ENCODE measurements around the gene HPRT1.
"Not testable (repeated sequence)": the region's sequence is repeated elsewhere in the genome, so short reads cannot be mapped to it uniquely, and the experiment has no call there.

HPRT1 gene

DNA sequence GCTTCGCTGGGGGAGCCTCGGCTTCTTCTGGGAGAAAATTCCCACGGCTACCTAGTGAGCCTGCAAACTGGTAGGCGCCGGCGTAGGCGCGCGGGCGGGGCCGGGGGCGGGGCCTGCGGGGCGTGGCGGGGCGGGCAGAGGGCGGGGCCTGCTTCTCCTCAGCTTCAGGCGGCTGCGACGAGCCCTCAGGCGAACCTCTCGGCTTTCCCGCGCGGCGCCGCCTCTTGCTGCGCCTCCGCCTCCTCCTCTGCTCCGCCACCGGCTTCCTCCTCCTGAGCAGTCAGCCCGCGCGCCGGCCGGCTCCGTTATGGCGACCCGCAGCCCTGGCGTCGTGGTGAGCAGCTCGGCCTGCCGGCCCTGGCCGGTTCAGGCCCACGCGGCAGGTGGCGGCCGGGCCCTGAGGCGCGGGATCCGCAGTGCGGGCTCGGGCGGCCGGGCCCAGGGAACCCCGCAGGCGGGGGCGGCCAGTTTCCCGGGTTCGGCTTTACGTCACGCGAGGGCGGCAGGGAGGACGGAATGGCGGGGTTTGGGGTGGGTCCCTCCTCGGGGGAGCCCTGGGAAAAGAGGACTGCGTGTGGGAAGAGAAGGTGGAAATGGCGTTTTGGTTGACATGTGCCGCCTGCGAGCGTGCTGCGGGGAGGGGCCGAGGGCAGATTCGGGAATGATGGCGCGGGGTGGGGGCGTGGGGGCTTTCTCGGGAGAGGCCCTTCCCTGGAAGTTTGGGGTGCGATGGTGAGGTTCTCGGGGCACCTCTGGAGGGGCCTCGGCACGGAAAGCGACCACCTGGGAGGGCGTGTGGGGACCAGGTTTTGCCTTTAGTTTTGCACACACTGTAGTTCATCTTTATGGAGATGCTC lies at the start of gene HPRT1:
HPRT1 (plus strand) TSS at position 161 of the 857 bp plus-strand sequence; CDS start at position 308, 147 bp downstream.
- DNase-seq, result peak; percentile 75

- no peak for DNase-seq
These were observed 43.9 kb upstream of the HPRT1 start for GRCh38 chrX:134416087-134416486.

DNA sequence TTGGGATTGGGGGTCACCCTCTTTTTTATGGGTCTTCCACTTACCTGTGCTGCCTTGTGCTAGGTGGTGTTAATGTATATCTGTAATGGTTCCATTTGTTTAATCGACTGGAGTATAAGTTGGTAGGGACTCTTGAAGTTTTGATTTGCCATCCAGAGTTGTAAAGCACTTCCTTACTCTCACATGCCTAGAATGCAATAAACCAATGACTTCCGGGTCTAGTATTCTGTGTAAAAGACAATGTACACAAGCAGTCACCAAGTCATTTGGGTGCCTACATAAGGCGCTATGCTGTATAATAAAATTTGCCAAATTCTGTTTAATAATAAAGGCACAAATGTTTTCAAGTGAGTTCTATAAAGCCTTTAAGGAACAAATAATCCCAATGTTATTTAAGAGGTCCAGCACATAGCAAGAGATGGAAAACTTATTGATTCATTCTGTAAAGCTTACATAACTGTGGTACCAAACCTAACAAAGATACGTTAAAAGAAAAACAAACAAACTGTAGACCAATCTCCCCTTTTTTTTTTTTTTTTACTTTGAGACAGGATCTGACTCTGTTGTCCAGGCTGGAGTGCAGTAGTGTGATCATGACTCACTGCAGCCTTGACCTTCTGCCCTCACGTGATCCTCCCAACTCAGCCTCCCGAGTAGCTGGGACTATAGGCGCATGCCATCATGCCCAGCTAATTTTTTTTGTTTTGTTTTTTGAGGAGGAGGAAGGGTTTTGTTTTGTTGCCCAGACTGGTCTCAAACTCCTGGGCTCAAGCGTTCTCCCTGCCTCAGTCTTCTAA lies 41.5 kb upstream of the HPRT1 start:
- DNase-seq, result no peak

- no peak for DNase-seq
These were observed 40.2 kb upstream of the HPRT1 start for GRCh38 chrX:134419784-134420183.

DNA sequence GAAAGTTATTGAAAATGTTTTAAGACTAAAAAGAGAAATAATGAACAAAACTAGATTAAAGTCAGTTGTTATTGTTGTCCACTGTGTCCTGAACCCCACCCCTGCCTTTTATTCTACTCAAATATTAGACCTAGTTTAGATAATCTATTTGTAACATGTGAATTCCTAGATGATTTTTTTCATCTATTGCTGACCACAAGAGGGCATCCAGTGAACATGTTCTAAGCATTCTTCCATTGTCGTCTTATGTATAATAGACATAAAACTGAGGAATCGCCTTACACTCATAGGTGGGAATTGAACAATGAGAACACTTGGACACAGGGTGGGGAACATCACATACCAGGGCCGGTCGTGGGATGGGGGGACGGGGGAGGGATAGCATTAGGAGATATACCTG lies 36.4 kb upstream of the HPRT1 start:
- no peak for DNase-seq

DNA sequence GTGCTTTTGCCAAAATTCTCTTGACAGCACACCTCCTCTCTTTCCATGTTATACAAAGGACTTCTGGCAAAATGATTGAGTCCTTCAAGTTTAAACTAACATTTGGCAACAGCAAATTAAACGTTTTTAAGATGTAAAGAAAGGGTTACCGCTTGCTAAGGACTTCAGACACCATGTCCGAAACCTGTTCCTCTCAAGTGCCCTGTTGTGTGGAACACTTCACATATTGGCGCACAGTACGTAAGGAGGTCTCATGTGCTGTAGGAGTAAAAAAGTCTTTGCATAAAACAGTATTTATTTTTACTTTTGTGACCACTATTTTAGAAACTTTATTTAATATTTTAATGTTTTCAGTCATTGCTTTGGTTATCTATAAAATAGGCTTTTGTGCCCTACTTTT lies 33.7 kb upstream of the HPRT1 start:
- no peak for DNase-seq

DNA sequence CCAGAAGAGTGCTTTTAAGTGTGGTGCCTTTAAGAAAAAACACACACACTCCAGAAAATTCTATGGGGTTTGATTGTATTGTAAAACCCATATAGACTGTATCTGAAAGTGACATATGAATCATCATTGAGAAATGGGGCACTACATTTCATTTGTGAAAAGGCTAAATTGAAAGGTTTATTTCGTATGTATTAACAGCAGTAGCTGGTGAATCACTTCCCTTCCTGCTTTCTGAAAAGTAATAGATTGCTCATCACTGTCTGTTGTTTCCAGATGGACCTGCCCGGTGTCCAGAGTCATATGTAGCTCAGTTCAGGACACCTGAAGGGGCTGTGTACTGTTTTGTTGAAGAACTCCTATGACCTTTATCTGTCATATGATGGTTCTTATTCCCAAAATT lies 28.1 kb upstream of the HPRT1 start:
- no peak for DNase-seq

DNA sequence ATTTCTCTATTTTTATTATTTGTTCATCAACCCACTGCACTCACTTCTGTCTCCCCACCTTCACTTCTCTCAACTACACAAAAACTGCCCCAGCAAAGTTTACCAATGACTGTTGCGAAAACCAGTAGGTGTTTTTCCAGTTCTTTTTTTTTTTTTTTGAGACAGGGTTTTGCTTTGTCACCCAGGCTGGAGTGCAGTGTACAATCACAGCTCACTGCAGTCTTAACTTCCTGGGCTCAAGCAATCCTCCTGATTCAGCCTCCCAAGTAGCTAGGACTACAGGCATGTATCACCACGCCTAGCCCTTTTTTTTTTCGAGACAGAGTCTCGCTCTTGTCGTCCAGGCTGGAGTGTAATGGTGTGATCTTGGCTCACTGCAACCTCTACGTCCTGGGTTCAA lies 24.1 kb upstream of the HPRT1 start:
- DNase-seq, result no peak

DNA sequence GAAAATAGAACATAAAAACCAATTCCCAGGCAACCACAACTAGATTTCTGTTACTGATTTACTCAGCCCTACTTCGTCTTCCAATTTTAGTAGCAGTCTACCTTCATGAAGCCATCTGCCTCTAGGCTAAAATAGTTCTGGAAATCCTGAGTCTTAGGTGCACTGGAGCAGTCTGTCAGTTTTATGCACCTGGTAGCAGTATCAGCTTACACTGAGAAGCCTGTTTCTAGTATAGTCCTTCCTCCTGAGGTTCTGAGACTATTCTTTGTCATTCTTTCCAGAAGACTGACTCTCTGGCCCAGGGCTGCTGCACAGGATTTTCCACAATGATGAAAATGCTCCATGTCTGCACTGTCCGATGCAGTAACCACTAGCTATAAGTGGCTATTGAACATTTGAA lies 16.9 kb upstream of the HPRT1 start:
- DNase-seq, result no peak

- DNase-seq, result no peak
These were observed 16.5 kb upstream of the HPRT1 start for GRCh38 chrX:134443461-134443860.

DNA sequence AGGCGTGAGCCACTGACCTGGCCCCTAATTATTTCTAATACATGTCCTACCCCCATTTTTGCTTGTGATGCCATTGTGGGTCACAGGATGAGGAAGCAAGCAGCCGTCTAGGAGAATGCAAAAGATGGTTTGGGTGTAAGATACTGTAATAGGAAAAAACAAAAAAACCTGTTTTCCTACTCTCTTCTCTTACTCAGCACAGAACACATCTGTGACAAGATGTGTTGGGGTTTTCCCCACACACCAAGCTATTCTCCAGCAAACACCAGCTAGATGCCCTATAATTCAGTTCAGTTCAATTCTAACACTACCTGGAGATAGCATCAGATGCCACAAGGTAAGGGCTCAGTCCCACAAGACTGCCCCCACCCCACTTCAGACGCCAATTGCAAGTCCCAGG lies 15.3 kb upstream of the HPRT1 start:
- DNase-seq, result no peak

- DNase-seq, result no peak
These were observed 7.4 kb upstream of the HPRT1 start for GRCh38 chrX:134452596-134452995.

DNA sequence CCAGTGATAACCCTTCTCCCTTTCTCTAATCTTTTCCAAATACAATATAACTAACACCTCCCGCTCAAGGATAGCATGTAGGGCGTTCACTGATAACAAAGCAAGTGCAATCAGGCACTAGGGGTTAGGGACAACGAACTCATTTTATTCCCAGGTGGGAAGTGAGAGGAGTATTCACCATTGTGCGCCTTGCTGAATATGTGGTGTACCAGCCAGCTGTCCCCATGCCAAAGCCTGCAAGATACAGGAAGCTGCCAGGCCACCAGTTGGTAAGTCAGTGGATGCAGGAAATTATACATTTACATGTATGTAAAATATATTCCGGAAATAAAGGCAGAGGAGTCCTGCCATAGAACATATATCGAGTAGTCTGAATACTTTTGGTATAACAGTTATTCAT lies 6.3 kb upstream of the HPRT1 start:
- DNase-seq, result no peak

DNA sequence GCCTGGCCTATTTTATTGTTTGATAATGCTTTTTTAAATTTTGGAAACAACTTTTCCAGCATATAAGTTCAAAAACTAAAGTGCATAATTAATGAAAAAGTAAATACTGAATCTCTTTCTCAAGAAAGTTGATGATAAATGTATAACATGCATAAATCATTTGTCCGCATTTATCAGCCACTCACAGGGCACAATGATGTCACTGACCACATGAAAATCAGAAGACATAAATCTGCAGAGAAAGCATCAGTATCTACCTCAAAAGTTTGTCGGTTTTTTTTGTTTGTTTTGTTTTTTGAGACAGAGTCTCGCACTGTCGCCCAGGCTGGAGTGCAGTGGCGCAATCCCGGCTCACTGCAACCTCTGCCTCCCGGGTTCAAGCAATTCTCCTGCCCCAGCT lies 5.5 kb upstream of the HPRT1 start:
- DNase-seq, result no peak

GRCh38 chrX:134457708-134458107 lies 2.3 kb upstream of the HPRT1 start:
- no peak for DNase-seq

GRCh38 chrX:134459683-134460004 lies 321 bp upstream of the HPRT1 start:
- no peak for DNase-seq

GRCh38 chrX:134460862-134461220 lies 876 bp downstream of the HPRT1 start:
- DNase-seq, result no peak

DNA sequence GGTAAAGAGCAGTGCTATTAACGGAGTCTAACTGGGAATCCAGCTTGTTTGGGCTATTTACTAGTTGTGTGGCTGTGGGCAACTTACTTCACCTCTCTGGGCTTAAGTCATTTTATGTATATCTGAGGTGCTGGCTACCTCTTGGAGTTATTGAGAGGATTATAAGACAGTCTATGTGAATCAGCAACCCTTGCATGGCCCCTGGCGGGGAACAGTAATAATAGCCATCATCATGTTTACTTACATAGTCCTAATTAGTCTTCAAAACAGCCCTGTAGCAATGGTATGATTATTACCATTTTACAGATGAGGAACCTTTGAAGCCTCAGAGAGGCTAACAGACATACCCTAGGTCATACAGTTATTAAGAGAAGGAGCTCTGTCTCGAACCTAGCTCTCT lies 1.5 kb downstream of the HPRT1 start:
- DNase-seq, result no peak

- DNase-seq, result no peak
These were observed 3.0 kb downstream of the HPRT1 start for GRCh38 chrX:134462927-134463326.

DNA sequence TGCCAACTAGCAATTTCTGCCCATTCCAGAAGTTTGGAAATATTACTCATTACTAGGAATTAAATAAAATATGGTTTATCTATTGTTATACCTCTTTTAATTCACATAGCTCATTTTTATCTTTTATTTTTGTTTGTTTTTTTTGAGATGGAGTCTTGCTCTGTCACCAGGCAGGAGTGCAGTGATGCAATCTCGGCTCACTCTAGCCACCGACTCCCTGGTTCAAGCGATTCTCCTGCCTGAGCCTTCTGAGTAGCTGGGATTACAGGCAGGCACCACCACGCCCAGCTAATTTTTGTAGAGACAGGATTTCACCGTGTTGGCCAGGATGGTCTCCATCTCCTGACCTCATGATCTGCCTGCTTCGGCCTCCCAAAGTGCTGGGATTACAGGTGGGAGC lies 4.5 kb downstream of the HPRT1 start:
- not testable (repeated sequence) for DNase-seq

GRCh38 chrX:134469486-134469885 lies 9.5 kb downstream of the HPRT1 start:
- DNase-seq, result no peak

- DNase-seq, result no peak
These were observed 10.0 kb downstream of the HPRT1 start for GRCh38 chrX:134470013-134470412.

DNA sequence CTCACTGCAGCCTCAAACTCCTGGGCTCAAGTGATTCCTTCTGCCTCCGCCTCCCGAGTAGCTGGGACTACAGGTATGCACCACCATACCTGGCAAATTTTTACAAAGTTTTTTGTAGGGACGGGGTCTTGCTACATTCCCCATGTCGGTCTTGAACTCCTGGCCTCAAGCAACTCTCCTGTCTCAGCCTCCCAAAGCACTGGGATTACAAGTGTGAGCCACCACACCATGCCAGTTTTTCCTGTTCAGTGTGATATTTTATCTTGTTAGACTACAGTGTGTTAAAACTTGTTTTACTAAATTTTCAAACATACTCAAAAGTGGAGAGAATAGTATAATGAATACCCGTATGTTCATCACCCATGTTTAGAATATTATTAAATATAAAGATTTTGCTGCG lies 12.1 kb downstream of the HPRT1 start:
- no peak for DNase-seq

GRCh38 chrX:134476284-134476683 lies 16.3 kb downstream of the HPRT1 start:
- no peak for DNase-seq

- DNase-seq, result no peak
These were observed 18.4 kb downstream of the HPRT1 start for GRCh38 chrX:134478374-134478773.
